Activated CD8-positive, alpha-beta memory T cell treated with anti-CD3 and anti-CD28 coated beads for 1 hour (primary cell): ENCODE results near the gene KNDC1.

Experiments used
- DNase-seq, 2 donors: peaks; one replicate each; pipeline ENCODE4 v3.0.0-alpha.2; 2020; ENCODE audit warnings: low read depth in 1 of 2; ENCODE audit errors: extremely low read depth in 1 of 2

KNDC1 gene

DNA sequence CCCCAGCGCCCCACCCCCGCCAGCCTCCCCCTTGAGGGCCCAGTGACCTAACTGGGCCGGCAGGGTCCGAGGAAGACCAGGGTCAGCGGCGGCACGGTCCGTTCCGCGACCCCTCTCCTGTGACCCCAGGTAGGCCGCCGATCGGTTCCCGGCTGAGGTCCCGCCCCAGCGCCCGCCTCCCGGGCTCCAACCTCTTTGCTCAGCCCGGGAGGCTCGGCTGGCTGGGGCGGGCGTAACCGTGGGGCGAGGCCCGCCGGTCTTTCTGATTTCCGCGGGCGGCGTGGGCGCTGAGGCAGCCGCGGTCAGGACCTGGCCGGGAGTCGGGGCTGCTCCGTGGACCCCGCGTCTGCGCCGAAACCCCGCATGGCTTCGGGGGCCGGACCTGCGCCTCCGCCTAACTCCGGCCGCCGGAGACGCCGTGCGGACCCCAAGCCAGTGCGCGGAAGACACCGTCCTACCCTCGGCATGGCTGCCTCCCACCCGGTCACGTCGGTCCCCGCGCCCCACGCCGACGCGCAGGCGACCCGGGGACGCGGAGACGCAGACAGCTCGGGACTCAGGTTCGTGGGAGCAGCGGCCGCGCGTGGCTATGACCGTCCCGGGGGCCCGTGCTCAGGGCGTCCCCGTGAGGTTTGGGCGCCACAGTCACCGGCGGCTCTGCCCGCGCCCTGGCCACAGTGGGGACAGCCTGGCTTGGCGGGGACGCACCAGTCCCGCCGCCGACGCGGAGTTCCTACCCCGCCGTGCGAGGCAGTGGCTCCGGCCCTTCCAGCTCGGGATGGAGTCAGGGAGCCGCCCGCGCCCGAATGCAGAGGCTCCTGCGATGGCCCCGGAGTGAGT is 76.6 kb downstream of the KNDC1 start:
- DNase-seq = no peak

DNA sequence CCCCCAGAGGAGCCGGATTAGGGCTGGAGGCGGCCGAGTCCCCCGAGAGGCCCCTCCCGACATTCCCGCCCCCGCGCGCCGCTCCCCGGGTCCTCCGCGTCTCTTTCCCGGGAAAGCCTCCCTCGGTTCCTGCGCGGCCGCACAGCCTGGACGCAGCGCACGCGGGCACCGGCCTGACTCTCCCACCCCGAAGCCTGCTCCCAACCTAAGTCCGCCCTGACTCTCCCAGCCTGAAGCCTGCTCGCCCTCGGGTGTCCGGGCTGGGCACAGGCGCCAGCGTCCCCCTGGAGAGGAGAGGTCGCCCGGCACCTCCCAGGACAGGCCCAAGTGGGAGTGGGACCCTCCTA is 77.2 kb downstream of the KNDC1 start:
- DNase-seq = no peak

DNA sequence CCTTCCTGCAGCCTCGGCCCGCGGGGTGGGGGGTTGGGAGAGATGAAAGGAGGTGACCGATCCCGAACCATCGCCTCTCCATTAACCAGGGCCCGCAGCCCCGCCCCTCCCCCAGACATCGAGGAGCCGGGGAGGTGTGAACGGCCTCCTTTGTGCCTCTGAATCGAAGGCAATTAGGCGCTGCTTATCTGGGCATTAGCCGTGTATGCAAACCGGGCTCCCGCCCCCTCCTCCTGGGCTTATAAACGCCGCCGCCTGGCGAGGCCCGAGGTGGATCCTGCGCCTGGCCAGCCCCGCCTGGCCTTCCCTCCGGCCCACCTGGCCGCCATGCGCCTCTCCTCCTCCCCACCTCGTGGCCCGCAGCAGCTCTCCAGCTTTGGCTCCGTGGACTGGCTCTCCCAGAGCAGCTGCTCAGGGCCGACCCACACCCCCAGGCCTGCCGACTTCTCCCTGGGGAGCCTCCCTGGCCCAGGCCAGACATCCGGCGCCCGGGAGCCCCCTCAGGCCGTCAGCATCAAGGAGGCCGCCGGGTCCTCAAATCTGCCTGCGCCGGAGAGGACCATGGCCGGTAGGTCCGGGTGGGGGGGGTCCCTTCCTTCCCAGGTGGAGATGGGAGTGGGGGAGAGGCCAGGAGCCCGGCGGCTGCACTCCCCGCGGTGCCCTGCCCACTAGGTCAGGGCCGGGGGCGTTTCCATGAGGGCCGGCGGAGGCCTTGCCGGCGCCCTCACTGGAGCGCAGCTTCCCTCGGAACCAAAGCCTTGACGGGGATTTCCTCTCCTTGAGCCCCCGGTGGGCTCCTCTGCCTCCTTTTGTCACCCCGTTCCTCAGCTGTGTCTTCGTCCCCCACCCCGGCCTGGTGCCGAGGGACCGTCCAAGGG is 77.8 kb downstream of the KNDC1 start, which contains the start of gene VENTX:
TSS of gene VENTX (plus strand) at position 268 of the 878 bp plus-strand sequence. CDS start at position 328, 60 bp downstream.
- no peak for DNase-seq

DNA sequence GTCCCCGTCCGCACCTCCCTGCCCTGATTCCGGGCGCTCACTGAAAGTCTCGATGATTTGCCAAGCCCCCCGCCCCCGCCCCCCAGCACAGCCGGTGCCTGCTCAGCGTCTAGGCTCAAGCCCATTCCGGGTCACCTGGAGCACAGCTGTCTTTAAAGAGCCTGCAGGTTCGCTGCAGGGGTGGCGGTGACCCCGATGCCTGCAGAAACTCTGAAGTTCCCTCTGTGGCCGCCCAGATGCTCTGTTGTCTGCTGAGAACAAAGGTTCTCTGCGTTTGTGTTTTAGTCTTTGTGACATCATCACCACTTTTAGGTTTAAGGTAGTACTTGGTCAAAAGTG is 78.4 kb downstream of the KNDC1 start:
- no peak for DNase-seq

DNA sequence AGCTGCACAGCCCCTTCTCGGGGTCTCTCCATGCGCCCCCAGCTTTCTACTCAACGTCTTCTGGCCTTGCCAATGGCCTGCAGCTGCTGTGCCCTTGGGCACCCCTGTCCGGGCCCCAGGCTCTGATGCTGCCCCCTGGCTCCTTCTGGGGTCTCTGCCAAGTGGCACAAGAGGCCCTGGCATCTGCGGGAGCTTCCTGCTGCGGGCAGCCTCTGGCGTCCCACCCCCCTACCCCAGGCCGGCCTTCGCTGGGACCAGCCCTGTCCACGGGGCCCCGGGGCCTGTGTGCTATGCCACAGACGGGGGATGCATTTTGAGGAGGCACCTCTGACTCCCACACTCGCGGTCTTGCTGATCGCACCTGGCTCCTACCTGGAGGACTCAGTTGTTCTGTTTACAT is 80.0 kb downstream of the KNDC1 start:
- DNase-seq = no peak

DNA sequence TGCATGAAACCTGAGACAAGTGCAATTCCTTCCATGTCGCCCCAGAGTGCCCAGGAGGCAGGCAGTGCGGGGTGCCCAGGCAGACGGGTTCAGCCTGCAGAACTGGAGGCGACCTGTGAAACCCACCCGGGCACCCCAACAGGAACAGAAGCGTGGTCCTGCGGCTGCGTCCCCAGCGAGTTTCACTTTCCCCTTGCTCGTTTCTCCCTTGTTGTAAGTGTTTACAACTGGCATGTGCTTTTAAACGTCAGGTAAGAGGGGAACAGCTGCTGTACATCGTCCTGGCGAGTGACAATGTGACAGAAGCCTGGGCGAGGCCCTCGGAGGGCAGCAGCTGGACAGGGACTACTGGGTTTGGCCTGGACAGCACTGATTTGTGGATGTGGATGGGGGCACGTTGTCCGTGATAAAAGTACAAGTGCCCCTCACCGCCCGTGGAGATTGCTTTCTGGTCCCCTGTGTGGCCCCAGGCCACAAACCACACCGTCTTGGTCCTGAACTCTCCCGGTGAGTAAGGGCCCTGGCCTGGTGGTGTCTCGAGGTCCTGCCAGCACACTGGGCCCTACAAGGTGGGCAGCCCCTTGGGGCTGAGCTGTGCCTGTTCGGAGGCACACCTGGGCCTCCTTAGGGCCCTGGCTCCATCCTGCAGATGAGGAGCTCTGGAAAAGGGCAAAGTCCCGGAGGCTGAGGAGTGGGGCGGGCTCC is 81.6 kb downstream of the KNDC1 start:
- no peak for DNase-seq

DNA sequence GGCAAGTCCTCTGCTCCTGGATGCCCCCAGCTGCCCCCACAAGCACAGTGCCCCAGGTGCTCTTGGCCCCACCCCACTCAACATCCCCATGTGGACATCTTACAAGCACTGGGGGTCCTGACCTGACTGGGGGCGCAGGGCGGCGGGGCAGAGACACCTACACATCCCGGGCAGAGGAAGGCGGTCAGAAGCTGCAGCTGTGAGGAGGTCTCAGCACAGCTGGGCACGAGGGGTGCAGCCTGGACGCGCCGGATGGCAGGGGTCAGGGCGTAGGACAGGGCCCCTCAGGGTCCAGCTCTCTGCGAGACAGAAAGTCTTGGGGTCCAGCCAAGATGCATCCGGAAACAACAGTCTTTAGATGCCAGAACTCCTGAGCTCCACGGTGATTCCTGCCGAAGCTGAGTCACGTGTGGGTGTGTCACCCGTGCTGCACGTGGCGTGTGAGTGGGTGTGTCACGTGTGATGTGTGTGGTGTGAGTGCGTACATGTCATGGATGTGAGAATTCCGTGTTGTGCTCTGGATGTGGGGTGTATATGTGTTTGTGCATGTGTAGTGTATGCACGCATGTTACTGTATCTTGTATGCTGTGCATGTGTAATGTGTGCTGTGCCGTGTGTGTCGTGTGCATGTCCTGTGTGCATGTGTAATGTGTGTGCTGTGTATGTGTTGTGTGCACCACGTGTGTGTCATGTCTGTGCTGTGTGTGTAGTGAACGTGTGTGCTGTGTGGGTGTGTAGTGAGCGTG is 82.8 kb downstream of the KNDC1 start:
- no peak for DNase-seq

DNA sequence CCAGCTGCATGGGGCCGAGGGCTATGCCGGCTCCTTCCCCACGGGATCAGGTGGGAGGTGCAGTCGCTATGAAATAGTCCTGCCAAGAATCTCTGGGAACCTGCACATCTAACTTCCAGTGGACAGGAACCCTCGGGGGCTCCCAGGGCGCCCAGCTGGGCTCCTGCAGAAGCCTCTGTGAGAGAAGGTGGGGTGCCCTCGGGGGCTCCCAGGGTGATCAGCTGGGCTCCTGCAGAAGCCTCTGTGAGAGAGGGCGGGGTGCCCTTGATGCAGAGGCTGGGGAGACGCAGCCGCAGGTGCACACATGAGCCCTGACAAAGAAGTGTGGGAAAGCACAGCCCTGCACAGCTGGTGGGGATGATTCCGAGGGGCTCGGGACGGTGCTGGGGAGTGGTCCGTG is 83.6 kb downstream of the KNDC1 start:
- no peak for DNase-seq

DNA sequence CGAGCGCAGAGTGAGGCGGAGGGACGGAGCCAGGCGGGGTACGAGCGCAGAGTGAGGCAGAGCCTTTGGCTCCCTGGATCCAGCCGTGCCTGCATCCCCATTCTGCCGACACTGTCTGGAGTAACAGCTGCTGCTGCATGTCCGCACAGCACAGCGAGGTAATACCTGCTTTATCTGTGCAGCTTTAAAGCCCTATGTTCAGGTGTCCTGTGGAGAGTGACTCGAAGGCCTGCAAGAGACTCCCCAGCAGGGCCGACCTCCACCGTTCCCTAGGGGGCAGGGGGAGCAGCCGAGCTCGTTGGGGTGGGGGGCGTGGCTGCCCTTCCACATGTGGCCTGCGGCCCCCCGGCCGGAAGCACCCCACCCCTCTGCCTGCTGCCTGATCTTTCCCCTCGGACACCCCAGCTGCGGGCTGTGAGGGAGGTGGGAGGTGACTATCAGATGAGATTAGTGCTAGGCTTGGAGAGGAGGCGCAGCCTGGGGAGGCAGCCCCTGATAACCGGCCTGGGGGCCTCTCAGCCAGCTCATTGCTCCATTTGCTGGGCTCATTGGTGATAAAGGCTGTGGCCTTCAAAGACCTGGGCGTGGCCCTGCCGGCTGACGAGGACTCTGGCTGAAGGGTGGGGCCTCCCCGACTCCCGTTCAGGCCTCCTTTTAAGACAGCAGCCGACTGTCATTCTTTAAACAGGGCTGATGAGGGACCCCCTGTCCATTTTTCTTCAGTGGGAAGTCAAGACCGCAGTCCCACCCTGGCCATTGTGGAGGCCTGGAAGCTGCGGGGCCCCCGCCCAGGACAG is 85.6 kb downstream of the KNDC1 start:
- no peak for DNase-seq

DNA sequence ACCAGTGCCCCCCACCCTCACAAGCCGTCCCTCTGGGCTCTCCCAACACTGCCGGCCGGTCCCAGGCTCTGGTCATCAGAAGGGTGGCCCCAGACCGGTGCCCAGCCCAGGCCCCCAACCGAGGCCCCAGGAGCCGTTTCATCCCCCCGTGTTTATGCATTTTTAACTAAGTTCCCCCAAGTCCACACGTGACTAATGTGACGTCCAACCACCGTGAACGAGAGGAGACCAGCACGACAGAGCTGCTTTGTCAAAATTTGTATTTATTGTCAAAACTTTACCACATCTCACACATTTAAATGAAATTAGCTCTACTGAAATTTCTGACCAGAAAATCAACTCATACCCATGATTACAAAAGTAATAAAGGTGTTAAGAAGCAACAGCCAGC is 86.2 kb downstream of the KNDC1 start:
- DNase-seq = no peak

DNA sequence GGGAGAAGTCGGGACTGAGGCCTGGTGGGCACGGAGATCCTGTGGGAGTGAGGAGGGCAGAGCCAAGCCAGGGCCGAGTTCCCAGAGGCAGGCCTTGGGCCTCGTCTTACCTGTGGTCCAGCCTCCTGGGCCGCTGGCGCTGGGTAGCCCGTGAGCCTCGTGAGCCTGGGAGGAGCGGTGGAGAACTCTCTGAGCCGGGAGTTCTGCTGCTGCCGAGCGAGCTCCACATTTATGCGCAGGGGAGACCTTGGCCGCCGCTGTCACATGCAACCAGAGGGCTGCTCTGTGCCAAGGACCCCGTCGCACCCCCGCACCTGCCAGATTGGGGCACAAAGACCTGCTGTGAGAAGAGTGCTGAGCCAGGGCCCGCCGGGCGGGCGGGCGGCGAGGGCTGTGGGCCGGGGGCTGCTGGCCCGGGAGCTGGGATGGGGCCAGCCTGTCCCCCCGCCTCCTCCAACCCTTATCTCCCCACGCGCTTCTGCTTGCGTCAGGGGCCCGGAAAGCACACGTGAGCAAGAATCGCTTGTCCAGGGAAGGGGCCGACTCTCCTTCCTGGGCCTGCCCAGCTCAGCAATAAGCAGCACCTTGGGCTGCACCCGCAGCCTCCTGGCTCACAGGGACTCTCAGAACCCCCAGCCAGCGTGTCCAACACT is 87.8 kb downstream of the KNDC1 start:
- no peak for DNase-seq

DNA sequence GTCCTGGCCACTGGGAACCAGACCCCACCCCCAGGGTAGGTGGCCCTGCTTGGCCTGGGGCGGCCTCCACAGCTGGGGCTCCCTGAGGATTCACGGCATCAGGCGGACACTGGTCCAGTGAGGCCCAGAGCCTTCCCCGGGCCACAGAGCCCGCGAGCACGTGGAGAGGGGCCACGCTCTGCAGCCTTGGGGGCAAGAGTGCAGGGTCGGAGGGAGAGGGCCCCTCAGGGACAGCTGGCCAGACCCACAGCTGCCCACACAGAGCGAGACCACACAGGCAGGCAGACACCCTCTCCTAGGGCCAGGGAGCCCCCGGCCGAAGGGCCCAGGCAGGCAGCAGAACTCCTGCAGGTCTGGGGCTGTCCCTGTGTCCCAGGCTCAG is 88.3 kb downstream of the KNDC1 start:
- no peak for DNase-seq

DNA sequence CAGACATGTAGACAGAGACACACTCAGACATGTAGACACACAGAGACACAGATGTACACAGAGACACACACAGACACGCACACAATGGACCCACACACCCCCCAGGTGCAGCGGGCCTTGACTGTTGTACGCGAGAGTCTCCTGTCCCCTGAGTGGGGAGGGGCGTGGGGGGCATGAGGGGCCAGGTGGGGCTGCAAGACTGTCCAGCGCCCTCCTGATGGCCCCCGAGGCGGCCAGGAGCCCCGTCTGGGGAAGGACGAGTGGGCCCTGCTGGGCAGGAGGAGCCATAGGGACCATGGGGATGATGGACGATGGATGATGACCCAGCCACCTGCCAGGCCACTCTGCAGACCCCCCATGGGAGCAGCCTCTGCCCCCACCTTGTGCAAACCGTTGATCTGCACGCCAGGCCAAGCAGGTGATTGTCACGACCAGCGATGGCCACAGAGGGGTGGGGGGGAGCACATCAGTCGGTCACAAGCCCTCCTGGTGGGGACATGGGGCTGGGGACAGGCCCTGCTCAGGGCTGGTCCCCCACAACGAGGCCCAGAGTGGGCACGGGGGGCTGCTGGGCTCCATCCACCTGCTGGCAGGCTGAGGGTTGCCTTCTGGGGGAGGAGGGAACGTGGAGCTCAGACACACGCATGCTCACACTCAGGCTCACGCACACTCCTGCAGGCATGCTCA is 89.2 kb downstream of the KNDC1 start:
- no peak for DNase-seq

DNA sequence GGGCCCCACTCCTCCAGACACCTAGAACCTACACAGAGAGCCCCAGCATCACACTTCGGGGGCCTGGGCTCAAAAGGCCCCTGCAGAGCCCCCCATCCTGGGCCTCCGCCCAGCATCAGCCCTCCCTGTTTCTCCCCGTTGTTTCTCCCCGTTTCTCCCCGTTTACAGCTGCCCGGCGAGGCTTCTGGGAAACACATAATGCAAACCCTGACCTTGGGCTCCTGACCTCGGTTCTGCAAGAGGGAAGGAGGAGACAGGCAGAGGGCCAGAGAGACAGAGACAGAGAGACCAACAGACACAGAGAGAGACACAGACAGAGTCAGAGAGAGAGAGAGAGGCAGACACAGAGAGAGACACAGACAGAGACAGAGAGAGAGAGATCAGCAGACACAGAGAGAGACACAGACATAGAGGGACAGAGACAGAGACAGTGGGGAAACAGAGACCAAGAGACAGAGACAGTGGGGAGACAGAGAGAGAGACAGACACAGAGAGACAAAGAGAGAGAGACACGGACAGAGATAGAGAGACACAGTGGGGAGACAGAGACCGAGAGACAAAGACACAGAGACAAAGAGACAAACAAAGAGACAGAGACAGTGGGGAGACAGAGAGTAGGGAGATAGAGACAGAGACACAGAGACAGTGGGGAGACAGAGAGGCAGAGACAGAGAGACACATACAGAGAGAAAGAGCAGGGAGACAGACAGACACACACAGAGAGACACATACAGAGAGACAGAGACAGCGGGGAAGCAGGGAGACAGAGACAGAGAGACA is 90.1 kb downstream of the KNDC1 start:
- no peak for DNase-seq

DNA sequence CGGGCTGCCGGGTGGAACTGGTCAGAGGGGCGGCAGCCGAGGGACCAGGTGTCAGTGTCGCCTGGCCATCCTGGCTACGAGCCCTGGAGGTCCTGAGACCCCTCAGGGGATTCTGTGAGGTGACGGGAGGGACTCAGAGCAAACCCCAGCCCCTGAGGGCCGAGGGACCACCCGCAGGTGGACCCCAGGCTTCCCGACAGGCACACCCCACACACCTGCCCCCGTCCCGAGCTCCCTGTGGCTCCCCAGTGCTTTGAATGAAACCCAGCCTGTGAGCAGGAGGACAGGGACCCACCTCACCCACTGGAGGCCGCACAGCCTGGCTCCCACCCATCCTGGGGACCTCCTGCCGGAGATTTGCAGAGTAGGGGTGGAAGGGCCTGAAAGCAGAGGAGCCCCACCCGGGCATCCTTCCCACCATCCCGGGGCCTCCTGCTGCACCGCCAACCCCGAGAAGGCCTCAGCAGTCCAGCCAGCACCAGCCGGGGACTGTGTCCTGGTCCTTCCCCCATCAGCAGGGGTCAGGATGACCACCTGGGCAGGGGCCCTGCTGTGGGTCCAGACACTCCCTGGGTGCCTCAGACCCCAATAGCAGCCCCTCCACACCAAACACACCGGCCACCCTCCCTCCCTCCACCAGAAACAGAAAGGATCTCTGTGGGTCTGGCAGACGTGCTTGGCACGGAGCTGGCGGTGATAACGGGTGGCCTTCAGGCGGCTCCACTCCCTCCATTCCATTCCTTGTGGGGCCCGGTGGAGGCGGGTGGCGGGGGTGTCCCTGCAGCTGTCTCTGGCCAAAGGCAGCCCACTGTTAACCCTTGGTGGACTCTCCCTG is 91.6 kb downstream of the KNDC1 start:
- DNase-seq = no peak

DNA sequence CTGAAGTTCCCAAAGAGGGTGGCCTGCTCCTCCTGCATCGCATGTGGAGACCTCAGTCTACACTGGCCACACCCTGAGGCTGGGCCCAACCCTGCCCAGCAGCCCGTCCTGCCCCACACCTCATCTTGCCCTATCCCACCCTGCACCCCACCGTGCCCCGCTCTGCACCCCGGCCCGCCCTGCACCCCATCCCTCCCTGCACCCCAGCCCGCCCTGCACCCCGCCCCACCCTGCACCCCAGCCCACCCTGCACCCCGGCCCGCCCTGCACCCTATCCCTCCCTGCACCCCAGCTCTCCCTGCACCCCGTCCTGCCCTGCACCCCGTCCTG is 92.2 kb downstream of the KNDC1 start:
- DNase-seq = no peak

DNA sequence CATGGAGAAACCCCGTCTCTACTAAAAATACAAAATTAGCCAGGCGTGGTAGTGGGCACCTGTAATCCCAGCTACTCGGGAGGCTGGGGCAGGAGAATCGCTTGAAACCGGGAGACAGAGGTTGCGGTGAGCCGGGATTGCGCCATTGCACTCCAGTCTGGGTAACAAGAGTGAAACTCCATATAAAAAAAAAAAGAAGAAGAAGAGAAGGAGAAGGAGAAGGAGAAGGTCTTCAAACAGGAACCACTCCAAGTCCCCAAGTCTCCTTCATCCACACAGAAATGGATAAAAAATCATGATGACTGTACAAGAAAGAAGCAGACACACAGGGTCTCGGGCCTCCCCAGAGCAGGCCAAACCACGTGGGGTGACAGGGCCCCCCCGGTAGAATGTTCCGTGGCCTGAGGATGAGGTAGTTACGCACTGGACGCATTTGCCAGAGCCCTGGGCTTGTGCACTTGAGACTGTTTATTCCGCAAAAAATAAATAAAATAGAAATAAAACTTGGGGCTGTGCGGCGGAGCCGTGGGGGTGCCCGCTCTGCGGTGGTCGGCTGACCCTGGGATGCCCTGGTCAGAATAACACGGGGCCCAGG is 93.4 kb downstream of the KNDC1 start:
- no peak for DNase-seq
